H1 (cell line): Measurements from ENCODE around the gene CTBP2. TPM values are rescaled to one million over a fixed set of nuclear protein-coding genes. Genes with fewer than 3 reads are reported as not detected.

Experiments used
- CTCF ChIA-PET: fragments of 300-600 bp; sonication (Branson Sonifier 250); formaldehyde crosslinking; loops from one replicate; lab custom pipeline; 2021; ENCODE audit not compliant: partially characterized antibody; lab: Charles Lee
- POLR2A ChIA-PET: fragments of 300-600 bp; sonication (Branson Sonifier 250); formaldehyde crosslinking; loops from one replicate; lab custom pipeline; 2021; ENCODE audit warnings: inconsistent platforms; ENCODE audit not compliant: partially characterized antibody; lab: Charles Lee
- DNase-seq, 2 experiments: peaks; one replicate each; pipeline versions ENCODE4 v3.0.0 to v3.0.0-alpha.2; 2010 to 2022; ENCODE audit warnings: low spot score in 2 of 2, low read depth in 1 of 2, mixed read lengths in 1 of 2
- FAIRE-seq: peaks from 2 replicates; lab custom pipeline; 2011; peaks lifted over from hg19 to GRCh38; lab: Jason Lieb, UNC
- H2AFZ ChIP-seq: 2 replicates; pipeline ENCODE4 v1.8.1; 2012; ENCODE audit warnings: low read length, inconsistent platforms
- H2AK5ac ChIP-seq: 2 replicates; pipeline ENCODE4 v1.6.1; 2013; ENCODE audit warnings: low read depth, low read length
- H2BK120ac ChIP-seq: replicated peaks from 2 replicates; pipeline ENCODE3; 2013; ENCODE audit warnings: low read depth, low read length, inconsistent platforms
- H2BK12ac ChIP-seq: 2 replicates; pipeline ENCODE4 v1.6.1; 2013; ENCODE audit warnings: low read depth, low read length
- H2BK15ac ChIP-seq: 2 replicates; pipeline ENCODE4 v1.6.1; 2013; ENCODE audit warnings: low read length
- H2BK20ac ChIP-seq: 2 replicates; pipeline ENCODE4 v1.6.1; 2013; ENCODE audit warnings: low read length
- H2BK5ac ChIP-seq: 2 replicates; pipeline ENCODE4 v1.6.1; 2013; ENCODE audit warnings: low read depth, low read length
- H3K14ac ChIP-seq: 2 replicates; pipeline ENCODE4 v1.6.1; 2013; ENCODE audit warnings: inconsistent platforms; ENCODE audit not compliant: insufficient read length
- H3K18ac ChIP-seq: 2 replicates; pipeline ENCODE4 v1.6.1; 2013; ENCODE audit warnings: low read length; ENCODE audit errors: extremely low read depth
- H3K23ac ChIP-seq: 2 replicates; pipeline ENCODE4 v1.6.1; 2013; ENCODE audit warnings: inconsistent platforms; ENCODE audit not compliant: insufficient read length
- H3K23me2 ChIP-seq: 2 replicates; pipeline ENCODE4 v1.6.1; 2013; ENCODE audit warnings: low read depth, low read length
- H3K27ac ChIP-seq: 2 replicates; pipeline ENCODE4 v1.6.1; 2011; ENCODE audit warnings: low read depth, low read length, inconsistent platforms
- H3K27me3 ChIP-seq, 4 experiments: replicated peaks in 1 of 4; 1 replicate in 1 of 4; 2 replicates in 3 of 4; pipeline versions ENCODE4 v1.6.1 to v1.8.1; 2011 to 2013; ENCODE audit warnings: low read length in 3 of 4, mild to moderate bottlenecking in 3 of 4, inconsistent platforms in 2 of 4, mixed read lengths in 2 of 4, moderate library complexity in 1 of 4; ENCODE audit not compliant: control insufficient read depth in 3 of 4, insufficient read depth in 3 of 4; ENCODE audit errors: extremely low read depth in 1 of 4
- H3K36me3 ChIP-seq, 4 experiments: 2 replicates each; pipeline versions ENCODE4 v1.6.1 to v1.8.1; 2011 to 2013; ENCODE audit warnings: mild to moderate bottlenecking in 4 of 4, low read length in 3 of 4, moderate library complexity in 2 of 4, control low read depth in 1 of 4, inconsistent platforms in 1 of 4; ENCODE audit not compliant: insufficient read depth in 4 of 4, control insufficient read depth in 2 of 4
- H3K4ac ChIP-seq: replicated peaks from 2 replicates; pipeline ENCODE3; 2013; ENCODE audit warnings: low read length, low read depth, mixed read lengths, inconsistent platforms; ENCODE audit not compliant: insufficient read length
- H3K4me1 ChIP-seq, 4 experiments: replicated peaks in 1 of 4; 1 replicate in 1 of 4; 2 replicates in 3 of 4; pipeline versions ENCODE4 v1.6.1 to v1.8.1; 2011 to 2013; ENCODE audit warnings: low read length in 3 of 4, inconsistent platforms in 2 of 4, mixed read lengths in 1 of 4; ENCODE audit not compliant: insufficient read depth in 4 of 4, control insufficient read depth in 3 of 4
- H3K4me2 ChIP-seq, 2 experiments: 2 replicates each; pipeline versions ENCODE4 v1.6.1 to v1.8.1; 2011 to 2013; ENCODE audit warnings: low read depth in 2 of 2, low read length in 2 of 2, control low read depth in 1 of 2, inconsistent platforms in 1 of 2, mild to moderate bottlenecking in 1 of 2; ENCODE audit not compliant: insufficient read depth in 1 of 2
- H3K4me3 ChIP-seq, 4 experiments: fragments of 200-600, 300-600 bp in 1 of 4; sonication (generic), shearing (Covaris generic), sonication (Bioruptor Twin) in 1 of 4; 2 replicates each; pipeline versions ENCODE4 v1.5.1 to v1.8.1; 2011 to 2016; ENCODE audit warnings: low read length in 4 of 4, low read depth in 3 of 4, control low read depth in 2 of 4, inconsistent platforms in 2 of 4, mild to moderate bottlenecking in 2 of 4, mixed read lengths in 1 of 4, moderate library complexity in 1 of 4; ENCODE audit not compliant: insufficient read depth in 2 of 4; ENCODE audit errors: extremely low read depth in 1 of 4
- H3K56ac ChIP-seq: replicated peaks from 2 replicates; pipeline ENCODE3; 2013; ENCODE audit warnings: low read depth, mild to moderate bottlenecking, mixed read lengths, low read length, inconsistent platforms; ENCODE audit not compliant: insufficient read length
- H3K79me1 ChIP-seq: 2 replicates; pipeline ENCODE4 v1.6.1; 2013; ENCODE audit warnings: low read depth, low read length, control low read depth
- H3K79me2 ChIP-seq, 2 experiments: 2 replicates each; pipeline versions ENCODE4 v1.6.1 to v1.8.1; 2012 to 2013; ENCODE audit warnings: low read length in 2 of 2, mild to moderate bottlenecking in 2 of 2, inconsistent platforms in 1 of 2; ENCODE audit not compliant: insufficient read depth in 2 of 2, control insufficient read depth in 1 of 2
- H3K9ac ChIP-seq, 4 experiments: replicated peaks in 1 of 4; 1 replicate in 1 of 4; 2 replicates in 3 of 4; pipeline versions ENCODE4 v1.6.1 to v1.8.1; 2011 to 2013; ENCODE audit warnings: low read depth in 3 of 4, low read length in 3 of 4, control low read depth in 2 of 4, mild to moderate bottlenecking in 2 of 4, moderate library complexity in 2 of 4, inconsistent platforms in 1 of 4; ENCODE audit errors: extremely low read depth in 1 of 4
- H3K9me3 ChIP-seq, 2 experiments: 2 replicates each; pipeline versions ENCODE4 v1.6.1 to v1.8.1; 2012 to 2013; ENCODE audit warnings: mild to moderate bottlenecking in 2 of 2, moderate library complexity in 2 of 2, control low read depth in 1 of 2, inconsistent platforms in 1 of 2, low read depth in 1 of 2, low read length in 1 of 2, mixed read lengths in 1 of 2; ENCODE audit not compliant: insufficient read depth in 2 of 2
- H4K20me1 ChIP-seq, 2 experiments: replicated peaks in 1 of 2; 2 replicates each; pipeline versions ENCODE3 to v1.8.1; 2011 to 2013; ENCODE audit warnings: inconsistent platforms in 2 of 2, low read length in 2 of 2, mild to moderate bottlenecking in 1 of 2; ENCODE audit not compliant: insufficient read depth in 2 of 2, control insufficient read depth in 1 of 2
- H4K5ac ChIP-seq: 2 replicates; pipeline ENCODE4 v1.6.1; 2013; ENCODE audit warnings: low read length, low read depth, mixed read lengths, inconsistent platforms; ENCODE audit not compliant: insufficient read length
- H4K8ac ChIP-seq: 2 replicates; pipeline ENCODE4 v1.8.0; 2013; ENCODE audit warnings: mild to moderate bottlenecking, moderate library complexity, low read length, inconsistent platforms; ENCODE audit not compliant: insufficient read depth; ENCODE audit errors: extremely low read depth
- H4K91ac ChIP-seq: replicated peaks from 2 replicates; pipeline ENCODE3; 2013; ENCODE audit warnings: low read length, mixed read lengths, inconsistent platforms; ENCODE audit not compliant: insufficient read length
- KDM4A ChIP-seq: IDR thresholded peaks from one replicate; pipeline ENCODE4 v1.7.1; 2012; ENCODE audit warnings: low read depth, mild to moderate bottlenecking, moderate library complexity, low read length, inconsistent platforms; ENCODE audit not compliant: severe bottlenecking
- POLR2AphosphoS5 ChIP-seq: IDR thresholded peaks from 2 replicates; pipeline ENCODE4 v1.6.1; 2011; ENCODE audit warnings: low read depth, low read length
- ZNF274 ChIP-seq: IDR thresholded peaks from 2 replicates; pipeline ENCODE4 v1.7.0; 2012; ENCODE audit warnings: low read length, borderline replicate concordance; ENCODE audit errors: extremely low read depth
- WGBS, 2 experiments: shearing (Covaris generic) in 1 of 2; methylation state at CpG; one replicate each; pipeline versions ENCODE4 v1.1.6 to v1.1.7; 2013 to 2015; ENCODE audit warnings: low lambda C conversion rate in 2 of 2, mixed read lengths in 2 of 2, inconsistent platforms in 1 of 2, low coverage in 1 of 2, missing lambda C conversion rate in 1 of 2; ENCODE audit not compliant: insufficient replicate concordance in 2 of 2, insufficient coverage in 1 of 2, insufficient read length in 1 of 2; ENCODE audit errors: extremely low coverage in 1 of 2, missing lambda C conversion rate in 1 of 2; 5-methylcytosine and 5-hydroxymethylcytosine counted together
- polyA plus RNA-seq, 7 experiments: library from polyadenylated mRNA; depleted of rRNA in 3 of 7; stranded (reverse) in 5 of 7; unstranded in 2 of 7; fragments of >200 nt in 5 of 7; fragments of 200-250 nt in 2 of 7; gene quantifications; 1 replicate in 5 of 7; 2 replicates in 1 of 7; 4 replicates in 1 of 7; pipeline versions ENCODE4 v1.2.1 to v1.2.3, GENCODE V29; 2011 to 2013; ENCODE audit warnings: missing spikeins in 2 of 7, mixed read lengths in 2 of 7
- total RNA-seq: library from RNA; stranded (reverse); fragmentation: NEBNext Ultra II Directional; extraction: Animal tissue kit (Norgen Biotek cat#: 25700); gene quantifications from 2 replicates; pipeline ENCODE4 v1.2.1, GENCODE V29; 2021

The CTBP2 gene
- total and polyA plus RNA-seq, 2 of the 8 experiments (the other 6 are each of a cell fraction or from before 2014, with no cell fraction given), result 208 to 221 TPM

- no peaks in the 10 kb centered on the region for H3K9me3 ChIP-seq
- ChIA-PET POLR2A (interaction anchor here (0.8 to 3.9 kb wide), 3 partner anchors 9 to 15 kb away, joined by 3 to 18 read pairs (median 7); no protein-coding TSS in a partner anchor), CTCF (interaction anchor here (1.1 to 1.9 kb wide), 2 partner anchors 9 to 18 kb away, joined by 4 to 5 read pairs; no protein-coding TSS in a partner anchor)
- no peak overlapping the region for H2BK12ac ChIP-seq
- peaks cover 1 to 36% (median 17%) of the 10 kb centered on the region in 4 experiments; a peak in 6 of 7 replicates for H3K4me1 ChIP-seq
- FAIRE-seq (no peak), DNase-seq (no peak)
- no peak overlapping the region for H3K23ac ChIP-seq
- H3K4me3 ChIP-seq, result no peak overlapping the region
- no peaks in the 10 kb centered on the region for H3K23me2 ChIP-seq
- no peak overlapping the region for H3K14ac ChIP-seq
- H3K27ac ChIP-seq, result no peak overlapping the region
- no peak overlapping the region for H2AK5ac ChIP-seq
- WGBS, 2 experiments, result 97% methylated on average over 5 of the region's 5 CpGs; no CpG with 5 or more reads in 1 of the 2 experiments
- H3K4ac ChIP-seq, result no peak overlapping the region
- no peaks in the 10 kb centered on the region for H3K27me3 ChIP-seq
- H2BK15ac ChIP-seq, result no peak overlapping the region
- no peak overlapping the region for H2AFZ ChIP-seq
- no peak overlapping the region for H2BK120ac ChIP-seq
- no peak overlapping the region for H2BK5ac ChIP-seq
- H3K9ac ChIP-seq, result no peak overlapping the region
- H3K4me2 ChIP-seq, result peak overlapping the region in 1 of 2 experiments; percentile 11; a peak in 1 of 4 replicates
- H4K20me1 ChIP-seq, result peaks cover 84 to 85% of the 10 kb centered on the region in 2 experiments
- H3K79me2 ChIP-seq, result peaks cover 96 to 100% of the 10 kb centered on the region in 2 experiments
- H2BK20ac ChIP-seq, result no peak overlapping the region
- TF ChIP-seq ZNF274 (no peak), KDM4A (peak; percentile 12), POLR2AphosphoS5 (0 out of 2 replicates have a peak, but pooled peaks have one; percentile 33)
- TF ChIP-seq, all 59 proteins: peak for 2
- H4K91ac ChIP-seq, result no peak overlapping the region
- H3K56ac ChIP-seq, result no peak overlapping the region
- H4K5ac ChIP-seq, result no peak overlapping the region
- peaks cover 10 to 76% (median 13%) of the 10 kb centered on the region in 4 experiments for H3K36me3 ChIP-seq
- H4K8ac ChIP-seq, result no peak overlapping the region
- peaks cover 44% of the 10 kb centered on the region for H3K79me1 ChIP-seq
- H3K18ac ChIP-seq, result no peak overlapping the region
Observed at GRCh38 chr10:125127110-125127509, 33.3 kb downstream of the CTBP2 start.
